Keratinocyte (primary cell): ENCODE data around the gene EFNB3. TPM values are rescaled to one million over a fixed set of nuclear protein-coding genes. Genes with fewer than 3 reads are reported as not detected.

Source experiments
- DNase-seq: peaks from one replicate; pipeline ENCODE4 v3.0.0-alpha.2; 2011; ENCODE audit warnings: low read depth, missing footprints, low spot score
- FAIRE-seq: peaks from 2 replicates; lab custom pipeline; 2011; peaks lifted over from hg19 to GRCh38; lab: Jason Lieb, UNC
- H2AFZ ChIP-seq: 2 replicates; pipeline ENCODE4 v1.6.0; 2012; ENCODE audit warnings: low read length, control low read depth, inconsistent platforms; ENCODE audit not compliant: control insufficient read depth
- H3K27ac ChIP-seq: 2 replicates; pipeline ENCODE4 v1.5.1; 2011; ENCODE audit warnings: low read length; ENCODE audit not compliant: control insufficient read depth, insufficient read depth
- H3K27me3 ChIP-seq: 3 replicates; pipeline ENCODE4 v1.6.0; 2011; ENCODE audit warnings: low read length; ENCODE audit not compliant: control insufficient read depth, insufficient read depth; ENCODE audit errors: extremely low read depth
- H3K36me3 ChIP-seq, 2 experiments: 2 replicates in 1 of 2; 3 replicates in 1 of 2; pipeline ENCODE4 v1.5.1; 2011; ENCODE audit warnings: low read length in 2 of 2, mild to moderate bottlenecking in 1 of 2; ENCODE audit not compliant: control insufficient read depth in 2 of 2, insufficient read depth in 2 of 2; ENCODE audit errors: extremely low read depth in 1 of 2
- H3K4me1 ChIP-seq: 3 replicates; pipeline ENCODE4 v1.5.1; 2011; ENCODE audit warnings: low read length; ENCODE audit not compliant: control insufficient read depth, insufficient read depth; ENCODE audit errors: extremely low read depth
- H3K4me2 ChIP-seq: 3 replicates; pipeline ENCODE4 v1.6.0; 2011; ENCODE audit warnings: low read depth, low read length; ENCODE audit not compliant: control insufficient read depth, insufficient read depth; ENCODE audit errors: extremely low read depth
- H3K4me3 ChIP-seq, 3 experiments: fragments of 200-600 bp in 1 of 3; sonication (generic) in 1 of 3; 2 replicates in 2 of 3; 3 replicates in 1 of 3; pipeline ENCODE4 v1.5.1; 2011 to 2016; ENCODE audit warnings: low read length in 3 of 3, mild to moderate bottlenecking in 3 of 3, control low read depth in 2 of 3, inconsistent platforms in 1 of 3, low read depth in 1 of 3, mixed read lengths in 1 of 3, mixed run types in 1 of 3, moderate library complexity in 1 of 3; ENCODE audit not compliant: control insufficient read depth in 2 of 3, insufficient read depth in 2 of 3; ENCODE audit errors: extremely low read depth in 1 of 3
- H3K79me2 ChIP-seq: 2 replicates; pipeline ENCODE4 v1.6.0; 2012; ENCODE audit warnings: low read length; ENCODE audit not compliant: control insufficient read depth, insufficient read depth
- H3K9ac ChIP-seq: 3 replicates; pipeline ENCODE4 v1.6.0; 2011; ENCODE audit warnings: low read length; ENCODE audit not compliant: control insufficient read depth, insufficient read depth; ENCODE audit errors: extremely low read depth
- H3K9me1 ChIP-seq: 3 replicates; pipeline ENCODE4 v1.6.0; 2011; ENCODE audit warnings: low read length; ENCODE audit not compliant: control insufficient read depth, insufficient read depth; ENCODE audit errors: extremely low read depth
- H3K9me3 ChIP-seq: 2 replicates; pipeline ENCODE4 v1.5.1; 2012; ENCODE audit warnings: low read depth, low read length; ENCODE audit not compliant: control insufficient read depth
- H4K20me1 ChIP-seq: 3 replicates; pipeline ENCODE4 v1.6.0; 2011; ENCODE audit warnings: low read length; ENCODE audit not compliant: control insufficient read depth, insufficient read depth; ENCODE audit errors: extremely low read depth
- CTCF ChIP-seq, 3 experiments: IDR thresholded peaks in 1 of 3; conservative IDR thresholded peaks in 1 of 3; optimal IDR thresholded peaks in 1 of 3; 2 replicates in 2 of 3; 3 replicates in 1 of 3; pipeline versions ENCODE3 to v1.5.1; 2011; ENCODE audit warnings: low read length in 3 of 3, mild to moderate bottlenecking in 3 of 3, moderate library complexity in 2 of 3, control low read depth in 1 of 3, inconsistent platforms in 1 of 3; ENCODE audit not compliant: insufficient read depth in 2 of 3; ENCODE audit errors: extremely low read depth in 1 of 3
- EZH2 ChIP-seq: IDR thresholded peaks from one replicate; pipeline ENCODE4 v1.6.1; 2012; ENCODE audit warnings: inconsistent platforms, mild to moderate bottlenecking, low read length, moderate library complexity
- dilution Hi-C: fragments of 300-500 bp; cut with MboI; formaldehyde crosslinking; loops from one replicate; pipeline ENCODE4 v1.7.0; 2020; ENCODE audit warnings: low sequenced_read_pairs; ENCODE audit not compliant: extremely low pct_ligation_motif_present
- polyA plus RNA-seq, 5 experiments: library from polyadenylated mRNA; depleted of rRNA in 3 of 5; stranded (reverse) in 3 of 5; stranded (forward) in 1 of 5; unstranded in 1 of 5; fragments of >200 nt; gene quantifications; 1 replicate in 1 of 5; 2 replicates in 3 of 5; 3 replicates in 1 of 5; pipeline versions ENCODE4 v1.2.1 to v1.2.3, GENCODE V29; 2011 to 2012; ENCODE audit warnings: missing spikeins in 2 of 5, low read depth in 1 of 5, low replicate concordance in 1 of 5

Gene EFNB3
- polyA plus RNA-seq, 1 donor (not counting 4 experiments of a cell fraction or from before 2014, with no cell fraction given): 4.1 TPM

- dilution Hi-C loops: no loop called here
- H4K20me1 ChIP-seq: no peaks in the 10 kb centered on the region
Observed at GRCh38 chr17:7697828-7698588, 7.0 kb upstream of the EFNB3 start.

GRCh38 chr17:7700510-7700909 is 4.5 kb upstream of the EFNB3 start:
- H3K9ac ChIP-seq: no peak overlapping the region
- no peak for FAIRE-seq
- TF ChIP-seq CTCF (optimal IDR thresholded peaks at IDR 0.05 in 1 of 3, IDR thresholded peaks at IDR 0.05 in 1 of 3, conservative IDR thresholded peaks at IDR 0.05 in 1 of 3; ENCODE audit: extremely low read depth in 1 of 3, insufficient read depth in 2 of 3, low read length in 3 of 3) (no peak), EZH2 (no peak)

More at GRCh38 chr17:7697828-7698588, 7.0 kb upstream of the EFNB3 start:
- no peaks in the 10 kb centered on the region for H3K9me1 ChIP-seq
- H3K27me3 ChIP-seq: no peaks in the 10 kb centered on the region
- H3K36me3 ChIP-seq: peaks cover 17 to 20% of the 10 kb centered on the region in 2 experiments
- H3K9me3 ChIP-seq: no peaks in the 10 kb centered on the region
- no peaks in the 10 kb centered on the region for H3K79me2 ChIP-seq
- H3K27ac ChIP-seq: no peak overlapping the region
- H3K4me1 ChIP-seq: no peaks in the 10 kb centered on the region
- FAIRE-seq (no peak), DNase-seq (no peak)
- TF ChIP-seq CTCF (optimal IDR thresholded peaks at IDR 0.05 in 1 of 3, IDR thresholded peaks at IDR 0.05 in 1 of 3, conservative IDR thresholded peaks at IDR 0.05 in 1 of 3; ENCODE audit: extremely low read depth in 1 of 3, insufficient read depth in 2 of 3, low read length in 3 of 3) (no peak), EZH2 (no peak)
- H3K4me3 ChIP-seq: no peak overlapping the region
- no peak overlapping the region for H2AFZ ChIP-seq
- H3K4me2 ChIP-seq: no peak overlapping the region
- no peak overlapping the region for H3K9ac ChIP-seq

More at GRCh38 chr17:7700510-7700909, 4.5 kb upstream of the EFNB3 start:
- Histone ChIP-seq H4K20me1 (no peaks in the 10 kb centered on the region), H3K27ac (no peak overlapping the region), H3K79me2 (no peaks in the 10 kb centered on the region), H3K9me3 (no peaks in the 10 kb centered on the region), H3K27me3 (peaks cover 3% of the 10 kb centered on the region), H3K4me3 (no peak overlapping the region), H3K36me3 (peaks cover 16 to 17% of the 10 kb centered on the region in 2 experiments), H3K4me2 (no peak overlapping the region), H3K4me1 (peaks cover 15% of the 10 kb centered on the region), H3K9me1 (no peaks in the 10 kb centered on the region), H2AFZ (no peak overlapping the region)
- dilution Hi-C loops: no loop called here
- no peak for DNase-seq
